ENCODE results near the gene CALN1.

The CALN1 gene

DNA sequence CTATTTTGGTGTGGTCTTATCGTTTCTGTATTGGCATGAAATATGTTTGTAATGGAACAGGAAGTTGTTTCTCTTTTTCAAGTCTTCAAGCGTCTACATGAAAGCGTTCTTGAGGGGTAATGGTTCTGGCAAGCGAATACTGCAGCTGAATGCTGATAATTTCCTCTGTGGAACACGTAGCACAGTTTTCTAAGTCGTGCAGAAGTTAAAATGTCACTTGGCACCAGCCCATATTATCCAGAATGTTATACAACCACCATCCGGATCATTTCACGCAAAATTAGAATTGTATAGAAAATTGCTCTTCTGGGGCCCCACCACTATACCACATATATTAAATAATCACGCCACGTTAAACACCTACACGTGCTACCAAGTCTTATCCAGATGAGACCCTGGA, 354.3 kb downstream of the CALN1 start:
- H3K9me3 ChIP-seq (ENCODE audit: control insufficient read depth, insufficient read depth, low read depth, low read length): no peaks in the 10 kb centered on the region
- H3K4me1 ChIP-seq (ENCODE audit: control insufficient read depth, insufficient read depth, low read length): no peaks in the 10 kb centered on the region
- H3K4me3 ChIP-seq (ENCODE audit: low read depth, low read length): no peak overlapping the region
- CTCF ChIA-PET: interaction anchor here (0.7 kb wide), 1 partner anchor 123 kb away, joined by 3 read pairs; no protein-coding TSS in a partner anchor
- no peaks in the 10 kb centered on the region for H3K36me3 ChIP-seq (ENCODE audit: control insufficient read depth in 2 of 2, insufficient read depth in 1 of 2, low read length in 2 of 2)
- POLR2A ChIA-PET: no interaction called here
- TF ChIP-seq ZBTB44 (tag by site-specific recombination; IDR thresholded peaks at IDR 0.05) (no peak), ZNF530 (tag by site-specific recombination; IDR thresholded peaks at IDR 0.05; ENCODE audit: low read depth) (no peak), ZNF529 (tag by site-specific recombination; IDR thresholded peaks at IDR 0.05; ENCODE audit: insufficient replicate concordance) (no peak), HOXA7 (CRISPR knock-in tag; IDR thresholded peaks at IDR 0.05; ENCODE audit: borderline replicate concordance) (no peak), SCRT1 (tag by site-specific recombination; IDR thresholded peaks at IDR 0.05; ENCODE audit: borderline replicate concordance) (no peak), ZXDB (tag by site-specific recombination; IDR thresholded peaks at IDR 0.05) (no peak), ZNF175 (tag by site-specific recombination; IDR thresholded peaks at IDR 0.05) (no peak)
- TF ChIP-seq, protein P1, sequence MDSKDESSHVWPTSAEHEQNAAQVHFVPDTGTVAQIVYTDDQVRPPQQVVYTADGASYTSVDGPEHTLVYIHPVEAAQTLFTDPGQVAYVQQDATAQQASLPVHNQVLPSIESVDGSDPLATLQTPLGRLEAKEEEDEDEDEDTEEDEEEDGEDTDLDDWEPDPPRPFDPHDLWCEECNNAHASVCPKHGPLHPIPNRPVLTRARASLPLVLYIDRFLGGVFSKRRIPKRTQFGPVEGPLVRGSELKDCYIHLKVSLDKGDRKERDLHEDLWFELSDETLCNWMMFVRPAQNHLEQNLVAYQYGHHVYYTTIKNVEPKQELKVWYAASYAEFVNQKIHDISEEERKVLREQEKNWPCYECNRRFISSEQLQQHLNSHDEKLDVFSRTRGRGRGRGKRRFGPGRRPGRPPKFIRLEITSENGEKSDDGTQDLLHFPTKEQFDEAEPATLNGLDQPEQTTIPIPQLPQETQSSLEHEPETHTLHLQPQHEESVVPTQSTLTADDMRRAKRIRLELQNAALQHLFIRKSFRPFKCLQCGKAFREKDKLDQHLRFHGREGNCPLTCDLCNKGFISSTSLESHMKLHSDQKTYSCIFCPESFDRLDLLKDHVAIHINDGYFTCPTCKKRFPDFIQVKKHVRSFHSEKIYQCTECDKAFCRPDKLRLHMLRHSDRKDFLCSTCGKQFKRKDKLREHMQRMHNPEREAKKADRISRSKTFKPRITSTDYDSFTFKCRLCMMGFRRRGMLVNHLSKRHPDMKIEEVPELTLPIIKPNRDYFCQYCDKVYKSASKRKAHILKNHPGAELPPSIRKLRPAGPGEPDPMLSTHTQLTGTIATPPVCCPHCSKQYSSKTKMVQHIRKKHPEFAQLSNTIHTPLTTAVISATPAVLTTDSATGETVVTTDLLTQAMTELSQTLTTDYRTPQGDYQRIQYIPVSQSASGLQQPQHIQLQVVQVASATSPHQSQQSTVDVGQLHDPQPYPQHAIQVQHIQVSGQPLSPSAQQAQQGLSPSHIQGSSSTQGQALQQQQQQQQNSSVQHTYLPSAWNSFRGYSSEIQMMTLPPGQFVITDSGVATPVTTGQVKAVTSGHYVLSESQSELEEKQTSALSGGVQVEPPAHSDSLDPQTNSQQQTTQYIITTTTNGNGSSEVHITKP (tag by site-specific recombination; IDR thresholded peaks at IDR 0.05): no peak
- no peak overlapping the region for H3K27ac ChIP-seq (ENCODE audit: extremely low read depth, low read depth, low read length)

DNA sequence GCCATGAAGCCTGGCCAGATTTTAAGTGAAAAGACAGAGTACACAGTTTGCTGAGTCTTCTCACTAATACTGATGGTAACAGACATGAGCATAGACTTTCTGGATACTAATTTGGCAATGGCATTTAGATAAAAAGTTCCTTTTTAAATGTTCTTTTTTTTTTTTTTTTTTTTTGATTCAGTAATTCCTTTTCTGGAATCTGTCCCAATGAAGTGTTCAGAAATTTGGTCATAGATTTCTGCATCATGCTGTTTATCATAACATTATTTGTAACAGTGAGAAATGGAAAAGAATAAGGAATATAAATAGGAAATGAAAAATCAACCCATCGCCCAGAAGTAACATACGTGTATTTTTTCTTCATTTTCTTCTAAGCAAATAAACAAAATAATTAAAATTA, 354.9 kb downstream of the CALN1 start:
- H3K4me3 ChIP-seq (ENCODE audit: low read depth, low read length): no peak overlapping the region
- no peaks in the 10 kb centered on the region for H3K9me3 ChIP-seq (ENCODE audit: control insufficient read depth, insufficient read depth, low read depth, low read length)
- no peaks in the 10 kb centered on the region for H3K4me1 ChIP-seq (ENCODE audit: control insufficient read depth, insufficient read depth, low read length)
- no peak overlapping the region for H3K27ac ChIP-seq (ENCODE audit: extremely low read depth, low read depth, low read length)
- ChIA-PET CTCF (no interaction called here), POLR2A (no interaction called here)
- no peaks in the 10 kb centered on the region for H3K36me3 ChIP-seq (ENCODE audit: control insufficient read depth in 2 of 2, insufficient read depth in 1 of 2, low read length in 2 of 2)
- TF ChIP-seq, protein P2, sequence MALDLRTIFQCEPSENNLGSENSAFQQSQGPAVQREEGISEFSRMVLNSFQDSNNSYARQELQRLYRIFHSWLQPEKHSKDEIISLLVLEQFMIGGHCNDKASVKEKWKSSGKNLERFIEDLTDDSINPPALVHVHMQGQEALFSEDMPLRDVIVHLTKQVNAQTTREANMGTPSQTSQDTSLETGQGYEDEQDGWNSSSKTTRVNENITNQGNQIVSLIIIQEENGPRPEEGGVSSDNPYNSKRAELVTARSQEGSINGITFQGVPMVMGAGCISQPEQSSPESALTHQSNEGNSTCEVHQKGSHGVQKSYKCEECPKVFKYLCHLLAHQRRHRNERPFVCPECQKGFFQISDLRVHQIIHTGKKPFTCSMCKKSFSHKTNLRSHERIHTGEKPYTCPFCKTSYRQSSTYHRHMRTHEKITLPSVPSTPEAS (tag by site-specific recombination; IDR thresholded peaks at IDR 0.05): no peak
- TF ChIP-seq ZNF132 (tag by site-specific recombination; IDR thresholded peaks at IDR 0.05; ENCODE audit: borderline replicate concordance) (no peak), ZNF24 (tag by site-specific recombination; IDR thresholded peaks at IDR 0.05) (no peak), ZNF544 (tag by site-specific recombination; IDR thresholded peaks at IDR 0.05) (no peak), BCL11A (tag by site-specific recombination; IDR thresholded peaks at IDR 0.05; ENCODE audit: low read depth) (no peak), ZNF302 (tag by site-specific recombination; IDR thresholded peaks at IDR 0.05; ENCODE audit: low read depth) (no peak), ZNF549 (tag by site-specific recombination; IDR thresholded peaks at IDR 0.05) (no peak)
- TF ChIP-seq, protein P1 (tag by site-specific recombination; IDR thresholded peaks at IDR 0.05): no peak
- TF ChIP-seq, protein P3, sequence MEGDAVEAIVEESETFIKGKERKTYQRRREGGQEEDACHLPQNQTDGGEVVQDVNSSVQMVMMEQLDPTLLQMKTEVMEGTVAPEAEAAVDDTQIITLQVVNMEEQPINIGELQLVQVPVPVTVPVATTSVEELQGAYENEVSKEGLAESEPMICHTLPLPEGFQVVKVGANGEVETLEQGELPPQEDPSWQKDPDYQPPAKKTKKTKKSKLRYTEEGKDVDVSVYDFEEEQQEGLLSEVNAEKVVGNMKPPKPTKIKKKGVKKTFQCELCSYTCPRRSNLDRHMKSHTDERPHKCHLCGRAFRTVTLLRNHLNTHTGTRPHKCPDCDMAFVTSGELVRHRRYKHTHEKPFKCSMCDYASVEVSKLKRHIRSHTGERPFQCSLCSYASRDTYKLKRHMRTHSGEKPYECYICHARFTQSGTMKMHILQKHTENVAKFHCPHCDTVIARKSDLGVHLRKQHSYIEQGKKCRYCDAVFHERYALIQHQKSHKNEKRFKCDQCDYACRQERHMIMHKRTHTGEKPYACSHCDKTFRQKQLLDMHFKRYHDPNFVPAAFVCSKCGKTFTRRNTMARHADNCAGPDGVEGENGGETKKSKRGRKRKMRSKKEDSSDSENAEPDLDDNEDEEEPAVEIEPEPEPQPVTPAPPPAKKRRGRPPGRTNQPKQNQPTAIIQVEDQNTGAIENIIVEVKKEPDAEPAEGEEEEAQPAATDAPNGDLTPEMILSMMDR (tag by site-specific recombination; IDR thresholded peaks at IDR 0.05): no peak
